ENCODE results near the gene PRKCZ. TPM values are rescaled to one million over a fixed set of nuclear protein-coding genes. Genes with fewer than 3 reads are reported as not detected.

Gene PRKCZ
- total RNA-seq, 2 donors from 2014 or later: 9.6 to 10.9 TPM

DNA sequence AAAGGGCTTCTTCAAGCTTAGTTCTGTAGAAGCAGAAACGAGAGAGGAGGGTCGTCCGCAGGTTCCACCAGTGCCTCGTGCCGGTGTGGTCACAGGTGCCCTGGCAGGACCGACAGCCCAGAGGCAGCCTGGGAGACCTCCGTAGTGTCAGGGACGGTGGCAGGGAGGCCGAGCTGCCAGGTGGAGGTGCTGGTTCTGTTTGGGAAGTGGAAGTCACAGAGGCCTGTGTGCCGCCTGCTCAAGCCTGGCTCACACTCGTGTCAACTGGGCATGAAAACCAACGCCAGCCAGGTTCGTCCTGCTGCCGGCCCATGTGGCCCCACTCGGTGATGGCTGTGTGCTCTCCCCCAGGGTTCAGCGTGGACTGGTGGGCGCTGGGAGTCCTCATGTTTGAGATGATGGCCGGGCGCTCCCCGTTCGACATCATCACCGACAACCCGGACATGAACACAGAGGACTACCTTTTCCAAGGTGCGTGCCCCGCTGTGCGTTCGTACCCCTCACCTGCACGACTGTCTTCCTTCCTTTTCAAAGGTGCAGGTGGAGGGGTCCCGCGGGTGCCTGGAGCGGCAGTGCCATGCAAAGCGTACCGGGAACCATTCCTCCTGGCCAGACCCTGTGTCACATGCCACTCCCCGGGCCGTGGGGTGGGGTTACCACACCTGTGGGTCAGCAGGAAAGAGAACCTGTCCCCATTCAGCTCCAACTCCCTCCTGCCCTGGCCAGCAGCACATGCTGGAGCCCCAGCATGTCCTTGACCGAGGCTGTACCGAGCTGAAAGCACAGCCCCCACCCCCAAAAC lies 123.5 kb downstream of the PRKCZ start:
- ATAC-seq: no peak
- intact Hi-C loops (cut with DNase I): no loop called here
- DNase-seq: no peak

DNA sequence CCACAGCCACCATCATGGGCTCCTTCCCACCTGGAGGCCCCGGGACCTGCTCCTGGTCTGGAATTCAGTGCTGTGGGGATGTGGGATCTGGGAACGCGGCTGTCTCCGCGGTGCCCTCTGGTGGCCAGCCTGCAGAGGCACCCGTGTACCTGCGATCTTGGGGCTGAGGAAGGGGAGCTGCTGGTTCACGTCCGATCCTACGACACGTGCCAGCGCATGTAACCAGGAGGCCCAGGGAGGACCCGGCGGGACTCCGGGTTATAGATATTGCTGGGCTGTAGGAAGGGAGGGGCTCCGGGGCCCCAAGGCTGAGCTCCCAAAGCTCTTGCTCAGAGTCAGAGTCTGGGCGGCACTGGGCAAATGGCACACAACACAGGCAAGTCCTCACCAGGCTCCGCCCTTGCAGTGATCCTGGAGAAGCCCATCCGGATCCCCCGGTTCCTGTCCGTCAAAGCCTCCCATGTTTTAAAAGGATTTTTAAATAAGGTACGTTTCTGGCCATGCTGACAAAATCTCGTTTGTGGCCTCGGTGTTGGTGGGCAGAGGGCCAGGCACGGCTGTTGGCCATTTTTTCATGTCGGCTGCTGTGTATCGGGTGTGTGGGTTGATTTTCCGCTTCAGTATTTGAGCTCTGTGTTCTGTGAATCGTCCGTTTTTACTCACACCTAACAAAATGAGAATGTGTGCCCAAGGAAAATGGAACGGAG lies 124.3 kb downstream of the PRKCZ start:
- no peak overlapping the region for H3K4me3 ChIP-seq
- H3K27ac ChIP-seq: no peak overlapping the region
- H3K9me3 ChIP-seq: no peaks in the 10 kb centered on the region
- 37 to 80% methylated on average over 11 to 30 of the region's 31 CpGs for WGBS, 2 donors
- H3K4me1 ChIP-seq: no peaks in the 10 kb centered on the region
- H3K36me3 ChIP-seq (replicated peaks in 1 of 2; ENCODE audit: insufficient read depth in 1 of 2, low read depth in 2 of 2): peaks cover 0 to 3% of the 10 kb centered on the region in 2 donors
- peak; percentile 41 to 57 (median 52) for DNase-seq
- no peaks in the 10 kb centered on the region for H3K27me3 ChIP-seq
- intact Hi-C loops (cut with DNase I): no loop called here
- peak; percentile 65 for ATAC-seq
- TF ChIP-seq, protein P1, sequence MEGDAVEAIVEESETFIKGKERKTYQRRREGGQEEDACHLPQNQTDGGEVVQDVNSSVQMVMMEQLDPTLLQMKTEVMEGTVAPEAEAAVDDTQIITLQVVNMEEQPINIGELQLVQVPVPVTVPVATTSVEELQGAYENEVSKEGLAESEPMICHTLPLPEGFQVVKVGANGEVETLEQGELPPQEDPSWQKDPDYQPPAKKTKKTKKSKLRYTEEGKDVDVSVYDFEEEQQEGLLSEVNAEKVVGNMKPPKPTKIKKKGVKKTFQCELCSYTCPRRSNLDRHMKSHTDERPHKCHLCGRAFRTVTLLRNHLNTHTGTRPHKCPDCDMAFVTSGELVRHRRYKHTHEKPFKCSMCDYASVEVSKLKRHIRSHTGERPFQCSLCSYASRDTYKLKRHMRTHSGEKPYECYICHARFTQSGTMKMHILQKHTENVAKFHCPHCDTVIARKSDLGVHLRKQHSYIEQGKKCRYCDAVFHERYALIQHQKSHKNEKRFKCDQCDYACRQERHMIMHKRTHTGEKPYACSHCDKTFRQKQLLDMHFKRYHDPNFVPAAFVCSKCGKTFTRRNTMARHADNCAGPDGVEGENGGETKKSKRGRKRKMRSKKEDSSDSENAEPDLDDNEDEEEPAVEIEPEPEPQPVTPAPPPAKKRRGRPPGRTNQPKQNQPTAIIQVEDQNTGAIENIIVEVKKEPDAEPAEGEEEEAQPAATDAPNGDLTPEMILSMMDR (IDR thresholded peaks at IDR 0.05): peak; percentile 58 to 80 (median 65)
- TF ChIP-seq POLR2A (IDR thresholded peaks at IDR 0.05): no peak

More for the DNA sequence above, 123.5 kb downstream of the PRKCZ start:
- Histone ChIP-seq H3K27me3 (no peaks in the 10 kb centered on the region), H3K36me3 (replicated peaks in 1 of 2; ENCODE audit: insufficient read depth in 1 of 2, low read depth in 2 of 2) (peaks cover 0 to 3% of the 10 kb centered on the region in 2 donors), H3K4me1 (no peaks in the 10 kb centered on the region), H3K27ac (no peak overlapping the region), H3K9me3 (no peaks in the 10 kb centered on the region), H3K4me3 (no peak overlapping the region)
- 80 to 85% methylated on average over 16 to 34 of the region's 37 CpGs for WGBS, 2 donors
- no peak for TF ChIP-seq POLR2A (IDR thresholded peaks at IDR 0.05)
- TF ChIP-seq, protein P1 (IDR thresholded peaks at IDR 0.05): no peak

DNA sequence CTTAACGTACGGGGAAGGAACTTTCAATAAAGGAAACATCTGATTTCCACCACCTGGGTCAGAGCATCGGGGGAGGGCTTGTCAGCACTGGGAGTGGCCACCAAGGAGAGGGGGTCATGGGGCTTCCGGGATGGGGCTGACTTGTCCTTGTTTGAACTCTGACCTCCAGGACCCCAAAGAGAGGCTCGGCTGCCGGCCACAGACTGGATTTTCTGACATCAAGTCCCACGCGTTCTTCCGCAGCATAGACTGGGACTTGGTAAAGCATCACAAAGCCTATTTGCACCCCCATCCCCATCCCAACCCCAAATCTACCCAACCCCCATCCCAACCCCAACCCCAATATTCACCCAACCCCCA lies 124.8 kb downstream of the PRKCZ start:
- Histone ChIP-seq H3K27me3 (no peaks in the 10 kb centered on the region), H3K4me1 (no peaks in the 10 kb centered on the region), H3K9me3 (no peaks in the 10 kb centered on the region), H3K36me3 (replicated peaks in 1 of 2; ENCODE audit: insufficient read depth in 1 of 2, low read depth in 2 of 2) (peaks cover 0 to 3% of the 10 kb centered on the region in 2 donors), H3K4me3 (no peak overlapping the region), H3K27ac (no peak overlapping the region)
- no peak for TF ChIP-seq POLR2A (IDR thresholded peaks at IDR 0.05)
- TF ChIP-seq, protein P1 (IDR thresholded peaks at IDR 0.05): no peak
- no peak for DNase-seq
- intact Hi-C loops (cut with DNase I): no loop called here
- 83 to 93% methylated on average over 9 of the region's 9 CpGs for WGBS, 2 donors
- no peak for ATAC-seq

DNA sequence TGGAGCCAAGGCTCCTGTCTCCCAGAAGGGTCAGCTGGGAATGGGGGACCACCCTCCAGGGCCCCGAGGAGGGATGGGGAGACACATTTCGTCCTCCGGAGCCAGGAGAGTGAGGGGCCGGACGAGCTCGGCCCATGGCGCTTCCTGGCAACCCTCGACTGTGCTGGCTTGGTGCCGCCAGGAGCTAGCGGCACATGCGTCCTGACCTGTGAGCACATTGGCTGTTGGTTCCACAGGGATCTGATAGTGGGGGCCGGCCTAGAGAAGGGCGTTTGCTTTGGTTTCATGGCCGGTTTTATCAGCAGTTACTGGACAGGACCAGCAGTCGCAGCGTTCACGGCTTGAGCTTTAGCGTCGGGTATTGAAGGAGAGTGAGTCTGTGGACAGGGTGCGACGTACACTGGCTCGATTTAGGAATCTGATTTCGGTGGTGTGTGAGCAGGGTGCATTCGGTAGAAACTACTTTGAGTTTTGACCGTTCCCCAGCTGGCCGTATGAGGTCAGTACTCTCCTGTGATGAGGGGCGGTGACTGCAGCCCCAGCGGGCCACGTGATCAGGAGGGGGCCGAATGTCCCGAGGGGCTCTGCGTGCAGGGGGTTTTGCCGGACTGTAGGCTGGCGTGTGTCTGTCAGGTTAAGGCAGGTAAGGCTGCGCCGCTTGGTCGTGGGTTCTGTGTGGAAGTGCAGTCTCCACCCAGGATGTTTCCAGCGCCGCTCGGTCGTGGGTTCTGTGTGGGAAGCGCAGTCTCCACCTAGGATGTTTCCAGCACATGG lies 125.7 kb downstream of the PRKCZ start:
- DNase-seq (no peak), ATAC-seq (no peak)
- peaks cover 0 to 3% of the 10 kb centered on the region in 2 donors for H3K36me3 ChIP-seq (replicated peaks in 1 of 2; ENCODE audit: insufficient read depth in 1 of 2, low read depth in 2 of 2)
- H3K9me3 ChIP-seq: no peaks in the 10 kb centered on the region
- H3K27ac ChIP-seq: no peak overlapping the region
- WGBS, 2 donors: 88 to 94% methylated on average over 29 to 32 of the region's 42 CpGs
- H3K4me3 ChIP-seq: no peak overlapping the region
- intact Hi-C loops (cut with DNase I): no loop called here
- no peak for TF ChIP-seq POLR2A (IDR thresholded peaks at IDR 0.05)
- TF ChIP-seq, protein P1 (IDR thresholded peaks at IDR 0.05): no peak
- no peaks in the 10 kb centered on the region for H3K27me3 ChIP-seq
- H3K4me1 ChIP-seq: no peaks in the 10 kb centered on the region
